Left ventricle myocardium inferior (tissue), 1 donor: Measurements from ENCODE around the gene ZW10. TPM values are rescaled to one million over a fixed set of nuclear protein-coding genes. Genes with fewer than 3 reads are reported as not detected.

Experiments used
- DNase-seq: peaks from one replicate; pipeline ENCODE4 v3.0.0-alpha.2; 2020
- H3K27ac ChIP-seq: fragments of 200-600 bp; replicated peaks from 2 replicates; pipeline ENCODE4 v1.8.0; 2021
- H3K27me3 ChIP-seq: fragments of 200-600 bp; 2 replicates; pipeline ENCODE4 v1.8.0; 2021; ENCODE audit warnings: low read depth
- H3K36me3 ChIP-seq: fragments of 200-600 bp; 2 replicates; pipeline ENCODE4 v1.8.0; 2021
- H3K4me1 ChIP-seq: fragments of 200-600 bp; 2 replicates; pipeline ENCODE4 v1.8.0; 2021
- H3K4me3 ChIP-seq: fragments of 200-600 bp; 2 replicates; pipeline ENCODE4 v1.8.0; 2021; ENCODE audit warnings: mild to moderate bottlenecking, moderate library complexity
- H3K9me3 ChIP-seq: fragments of 200-600 bp; replicated peaks from 2 replicates; pipeline ENCODE4 v1.8.0; 2021
- CTCF ChIP-seq: fragments of 200-600 bp; IDR thresholded peaks from 2 replicates; pipeline ENCODE4 v1.8.0; 2021; ENCODE audit warnings: antibody characterized with exemption, mild to moderate bottlenecking, borderline replicate concordance
- intact Hi-C: fragments of 100-400 bp; cut with micrococcal nuclease; formaldehyde crosslinking; loops from one replicate; pipeline ENCODE4 v1.11.0; 2022
- total RNA-seq: library from RNA; stranded (reverse); fragmentation: NEBNext Ultra II Directional; extraction: Animal tissue kit (Norgen Biotek cat#: 25700); gene quantifications from one replicate; pipeline ENCODE4 v1.2.1, GENCODE V29; 2021
- donor health status: DM: no; HTN: yes; CAD: no; lungs with severe emphysema.

Gene ZW10
- total RNA-seq, 1 donor from 2014 or later: 8.6 TPM

GRCh38 chr11:113752932-113753331, 20.6 kb downstream of the ZW10 start:
- no peak for DNase-seq
- Histone ChIP-seq H3K27ac (no peak overlapping the region), H3K4me3 (no peak overlapping the region), H3K27me3 (no peaks in the 10 kb centered on the region), H3K4me1 (no peaks in the 10 kb centered on the region), H3K9me3 (no peaks in the 10 kb centered on the region), H3K36me3 (peaks cover 75% of the 10 kb centered on the region)
- TF ChIP-seq CTCF: no peak
- intact Hi-C loops: no loop called here

DNA sequence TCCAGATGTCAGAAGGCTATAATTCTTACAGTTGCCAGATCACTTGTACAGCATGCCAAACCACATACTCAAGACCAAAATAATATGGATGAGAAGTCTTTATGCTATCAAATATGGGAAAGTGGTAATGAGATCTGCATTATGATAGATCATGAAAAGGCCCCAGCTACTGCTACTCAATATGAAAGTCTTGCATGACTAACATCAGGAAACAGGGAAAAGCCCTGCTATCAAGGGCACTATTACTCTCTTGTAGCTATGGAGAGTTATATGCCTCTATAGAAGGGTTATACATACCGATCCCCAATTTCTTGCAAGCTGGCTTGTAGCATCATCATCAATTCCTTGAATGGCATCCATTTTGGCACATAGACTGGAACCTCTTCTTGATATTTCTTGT, 37.2 kb downstream of the ZW10 start:
- peaks cover 93% of the 10 kb centered on the region for H3K36me3 ChIP-seq
- no peaks in the 10 kb centered on the region for H3K27me3 ChIP-seq
- intact Hi-C loops: no loop called here
- no peak overlapping the region for H3K4me3 ChIP-seq
- no peaks in the 10 kb centered on the region for H3K9me3 ChIP-seq
- TF ChIP-seq CTCF: no peak
- no peak overlapping the region for H3K27ac ChIP-seq
- no peaks in the 10 kb centered on the region for H3K4me1 ChIP-seq
- DNase-seq: no peak

DNA sequence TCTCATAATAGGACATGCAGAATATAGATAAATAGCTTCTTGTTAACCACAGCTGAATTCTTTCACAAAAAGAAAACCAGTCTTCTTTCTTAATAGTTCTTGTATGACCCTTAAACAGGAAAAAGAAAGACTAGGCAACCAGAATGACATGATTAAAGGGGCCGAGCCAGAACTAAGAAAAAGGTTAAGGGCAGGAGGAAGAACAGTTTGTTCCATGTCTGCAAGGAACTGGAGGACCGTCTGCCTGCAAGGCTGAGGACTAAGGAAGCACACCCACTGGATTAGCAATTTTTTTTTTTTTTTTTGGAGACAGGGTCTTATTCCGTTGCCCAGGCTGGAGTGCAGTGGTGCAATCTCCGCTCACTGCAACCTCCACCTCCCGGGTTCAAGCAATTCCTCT, 41.4 kb downstream of the ZW10 start:
- Histone ChIP-seq H3K27ac (no peak overlapping the region), H3K4me1 (no peaks in the 10 kb centered on the region), H3K27me3 (no peaks in the 10 kb centered on the region), H3K36me3 (peaks cover 55% of the 10 kb centered on the region), H3K9me3 (no peaks in the 10 kb centered on the region), H3K4me3 (no peak overlapping the region)
- intact Hi-C loops: loop anchor here (5.0 kb wide), 1 partner anchor 425 kb away; no protein-coding TSS in a partner anchor
- DNase-seq: no peak
- no peak for TF ChIP-seq CTCF

GRCh38 chr11:113730887-113731726, 42.4 kb downstream of the ZW10 start:
- Histone ChIP-seq H3K9me3 (no peaks in the 10 kb centered on the region), H3K4me3 (no peak overlapping the region), H3K27me3 (no peaks in the 10 kb centered on the region), H3K36me3 (peaks cover 45% of the 10 kb centered on the region), H3K4me1 (no peaks in the 10 kb centered on the region), H3K27ac (no peak overlapping the region)
- TF ChIP-seq CTCF: peak; percentile 76
- DNase-seq: no peak
- intact Hi-C loops: loop anchor here (5.0 kb wide), 1 partner anchor 424 kb away; no protein-coding TSS in a partner anchor

GRCh38 chr11:113729456-113729855, 44.0 kb downstream of the ZW10 start:
- DNase-seq: no peak
- no peak overlapping the region for H3K27ac ChIP-seq
- no peak overlapping the region for H3K4me3 ChIP-seq
- no peaks in the 10 kb centered on the region for H3K9me3 ChIP-seq
- no peaks in the 10 kb centered on the region for H3K4me1 ChIP-seq
- intact Hi-C loops: no loop called here
- no peaks in the 10 kb centered on the region for H3K27me3 ChIP-seq
- no peak for TF ChIP-seq CTCF
- H3K36me3 ChIP-seq: peaks cover 31% of the 10 kb centered on the region
